ENCODE results near the gene GLS.

DNA sequence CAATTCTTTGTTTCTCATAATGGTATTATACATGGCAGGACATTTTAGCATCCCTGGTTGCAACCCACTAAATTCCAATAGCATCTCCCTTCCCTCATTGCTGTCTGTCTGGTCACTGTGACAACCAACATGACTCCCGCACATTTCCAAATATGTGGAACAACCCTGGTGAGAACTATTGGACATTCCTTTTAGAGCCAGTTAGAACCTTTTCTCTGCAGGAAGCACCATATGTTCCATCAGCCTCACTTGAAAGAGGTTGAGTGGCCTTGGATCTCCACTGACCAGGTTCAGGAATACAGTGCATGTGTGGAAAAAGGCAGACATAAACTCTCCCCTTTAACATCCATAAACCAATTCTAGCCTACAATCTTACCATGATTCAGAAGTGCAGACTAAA lies 25.9 kb upstream of the GLS start:
- TF ChIP-seq, protein P1, sequence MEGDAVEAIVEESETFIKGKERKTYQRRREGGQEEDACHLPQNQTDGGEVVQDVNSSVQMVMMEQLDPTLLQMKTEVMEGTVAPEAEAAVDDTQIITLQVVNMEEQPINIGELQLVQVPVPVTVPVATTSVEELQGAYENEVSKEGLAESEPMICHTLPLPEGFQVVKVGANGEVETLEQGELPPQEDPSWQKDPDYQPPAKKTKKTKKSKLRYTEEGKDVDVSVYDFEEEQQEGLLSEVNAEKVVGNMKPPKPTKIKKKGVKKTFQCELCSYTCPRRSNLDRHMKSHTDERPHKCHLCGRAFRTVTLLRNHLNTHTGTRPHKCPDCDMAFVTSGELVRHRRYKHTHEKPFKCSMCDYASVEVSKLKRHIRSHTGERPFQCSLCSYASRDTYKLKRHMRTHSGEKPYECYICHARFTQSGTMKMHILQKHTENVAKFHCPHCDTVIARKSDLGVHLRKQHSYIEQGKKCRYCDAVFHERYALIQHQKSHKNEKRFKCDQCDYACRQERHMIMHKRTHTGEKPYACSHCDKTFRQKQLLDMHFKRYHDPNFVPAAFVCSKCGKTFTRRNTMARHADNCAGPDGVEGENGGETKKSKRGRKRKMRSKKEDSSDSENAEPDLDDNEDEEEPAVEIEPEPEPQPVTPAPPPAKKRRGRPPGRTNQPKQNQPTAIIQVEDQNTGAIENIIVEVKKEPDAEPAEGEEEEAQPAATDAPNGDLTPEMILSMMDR (IDR thresholded peaks at IDR 0.05; ENCODE audit: low read depth, low read length) = no peak
- TF ChIP-seq EZH2phosphoT487 (IDR thresholded peaks at IDR 0.05; ENCODE audit: low read depth) = no peak
